ENCODE results near the gene PPP1R3A.
"Not testable (repeated sequence)": the region's sequence is repeated elsewhere in the genome, so short reads cannot be mapped to it uniquely, and the experiment has no call there.

PPP1R3A gene, protein sequence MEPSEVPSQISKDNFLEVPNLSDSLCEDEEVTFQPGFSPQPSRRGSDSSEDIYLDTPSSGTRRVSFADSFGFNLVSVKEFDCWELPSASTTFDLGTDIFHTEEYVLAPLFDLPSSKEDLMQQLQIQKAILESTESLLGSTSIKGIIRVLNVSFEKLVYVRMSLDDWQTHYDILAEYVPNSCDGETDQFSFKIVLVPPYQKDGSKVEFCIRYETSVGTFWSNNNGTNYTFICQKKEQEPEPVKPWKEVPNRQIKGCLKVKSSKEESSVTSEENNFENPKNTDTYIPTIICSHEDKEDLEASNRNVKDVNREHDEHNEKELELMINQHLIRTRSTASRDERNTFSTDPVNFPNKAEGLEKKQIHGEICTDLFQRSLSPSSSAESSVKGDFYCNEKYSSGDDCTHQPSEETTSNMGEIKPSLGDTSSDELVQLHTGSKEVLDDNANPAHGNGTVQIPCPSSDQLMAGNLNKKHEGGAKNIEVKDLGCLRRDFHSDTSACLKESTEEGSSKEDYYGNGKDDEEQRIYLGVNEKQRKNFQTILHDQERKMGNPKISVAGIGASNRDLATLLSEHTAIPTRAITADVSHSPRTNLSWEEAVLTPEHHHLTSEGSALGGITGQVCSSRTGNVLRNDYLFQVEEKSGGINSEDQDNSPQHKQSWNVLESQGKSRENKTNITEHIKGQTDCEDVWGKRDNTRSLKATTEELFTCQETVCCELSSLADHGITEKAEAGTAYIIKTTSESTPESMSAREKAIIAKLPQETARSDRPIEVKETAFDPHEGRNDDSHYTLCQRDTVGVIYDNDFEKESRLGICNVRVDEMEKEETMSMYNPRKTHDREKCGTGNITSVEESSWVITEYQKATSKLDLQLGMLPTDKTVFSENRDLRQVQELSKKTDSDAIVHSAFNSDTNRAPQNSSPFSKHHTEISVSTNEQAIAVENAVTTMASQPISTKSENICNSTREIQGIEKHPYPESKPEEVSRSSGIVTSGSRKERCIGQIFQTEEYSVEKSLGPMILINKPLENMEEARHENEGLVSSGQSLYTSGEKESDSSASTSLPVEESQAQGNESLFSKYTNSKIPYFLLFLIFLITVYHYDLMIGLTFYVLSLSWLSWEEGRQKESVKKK

DNA sequence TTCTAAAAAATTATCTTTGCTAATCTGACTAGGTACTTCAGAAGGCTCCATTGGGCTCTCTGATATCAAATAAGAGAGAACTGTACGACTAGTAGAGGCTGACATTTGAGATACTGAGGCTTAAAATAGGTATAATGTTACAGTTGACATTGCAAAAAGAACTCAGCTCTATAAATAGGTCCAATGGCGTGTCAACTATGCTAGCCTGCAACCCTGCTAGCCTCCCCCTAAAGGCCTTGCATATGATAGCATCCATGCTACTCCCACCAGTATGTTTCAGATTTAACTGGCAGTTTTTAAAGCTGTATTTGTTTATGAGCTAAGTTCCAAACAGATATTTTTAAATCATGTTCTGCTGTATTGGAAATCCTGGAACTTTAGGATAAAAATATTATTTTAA lies at the start of gene PPP1R3A:
Gene PPP1R3A, minus strand, starts transcription at position 64 of the 400 bp plus-strand sequence. Its CDS starts 13 bp downstream, at position 51.
- no peak for DNase-seq (ENCODE audit: low spot score)

DNA sequence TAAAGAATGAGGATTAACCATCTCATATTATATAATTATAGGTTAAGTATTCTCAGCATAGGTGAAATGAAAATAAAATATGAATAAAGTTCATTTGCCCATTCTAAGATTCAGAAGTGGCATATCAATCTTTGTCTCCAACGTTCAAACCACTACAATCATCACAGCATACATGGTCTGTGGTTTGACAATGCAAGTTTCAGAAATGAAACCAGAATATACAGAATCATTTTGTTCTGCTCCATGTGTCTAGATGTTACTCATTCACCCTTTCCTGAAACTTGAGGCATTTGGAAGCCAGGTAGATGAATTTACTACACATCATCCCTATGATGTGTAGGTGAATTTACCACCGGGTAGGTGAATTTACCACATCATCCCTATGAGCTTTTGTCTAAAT lies 44.5 kb upstream of the PPP1R3A start:
- no peak for DNase-seq (ENCODE audit: low spot score)

DNA sequence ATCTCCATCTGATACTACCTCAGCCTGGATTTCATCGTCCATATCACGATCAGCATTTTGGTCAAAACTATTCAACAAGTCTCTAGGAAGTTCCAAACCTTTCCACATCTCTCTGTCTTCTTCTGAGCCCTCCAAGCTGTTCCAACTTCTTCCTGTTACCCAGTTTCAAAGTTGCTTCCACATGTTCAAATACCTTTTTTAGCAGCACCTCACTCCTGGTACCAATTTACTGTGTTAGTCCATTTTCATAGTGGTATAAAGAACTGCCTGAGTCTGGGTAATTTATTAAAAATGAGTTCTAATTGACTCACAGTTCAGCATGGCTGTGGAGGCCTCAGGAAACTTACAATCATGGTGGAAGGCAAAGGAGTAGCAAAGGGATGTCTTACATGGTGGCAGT lies 41.1 kb upstream of the PPP1R3A start:
- no peak for DNase-seq (ENCODE audit: low spot score)

DNA sequence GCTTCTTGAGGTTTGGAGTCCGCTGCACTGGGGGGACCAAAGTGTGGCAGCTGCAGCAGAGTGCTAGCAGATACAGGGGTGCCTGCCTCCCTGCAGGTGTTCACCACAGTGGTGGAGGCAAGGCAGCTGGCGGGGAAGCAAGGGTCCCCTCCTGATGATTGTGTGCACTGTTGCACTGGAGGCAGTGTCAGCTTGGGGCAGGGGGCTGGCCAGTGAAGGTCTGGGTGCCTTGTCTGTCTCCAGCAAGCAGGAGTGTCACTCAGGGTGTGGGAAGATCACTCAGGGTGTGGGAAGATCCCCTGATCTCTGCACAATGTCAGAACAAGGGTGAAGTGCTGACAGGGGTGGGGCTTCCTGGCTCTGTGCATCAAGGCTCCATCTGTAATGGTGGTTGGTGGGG lies 36.3 kb upstream of the PPP1R3A start:
- DNase-seq (ENCODE audit: low spot score) = no peak

DNA sequence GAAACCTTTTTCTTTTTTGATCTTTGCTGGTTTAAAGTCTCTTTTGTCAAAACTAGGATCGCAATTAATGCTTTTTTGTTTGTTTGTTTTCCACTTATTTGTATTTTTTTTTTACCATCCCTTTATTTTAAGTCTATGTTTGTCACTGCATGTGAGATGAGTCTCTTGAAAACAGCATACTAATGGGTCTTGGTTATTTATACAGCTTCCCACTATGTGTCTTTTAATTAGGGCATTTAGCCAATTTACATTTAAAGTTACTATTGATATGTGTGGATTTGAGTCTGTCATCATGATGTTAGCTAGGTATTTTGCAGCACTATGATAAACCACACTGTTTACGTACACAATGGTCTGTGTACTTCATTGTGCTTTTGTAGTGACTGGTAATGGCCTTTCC lies 34.7 kb upstream of the PPP1R3A start:
- DNase-seq (ENCODE audit: low spot score) = no peak

- DNase-seq (ENCODE audit: low spot score) = no peak
These were observed 26.5 kb upstream of the PPP1R3A start for GRCh38 chr7:113945018-113945938.

DNA sequence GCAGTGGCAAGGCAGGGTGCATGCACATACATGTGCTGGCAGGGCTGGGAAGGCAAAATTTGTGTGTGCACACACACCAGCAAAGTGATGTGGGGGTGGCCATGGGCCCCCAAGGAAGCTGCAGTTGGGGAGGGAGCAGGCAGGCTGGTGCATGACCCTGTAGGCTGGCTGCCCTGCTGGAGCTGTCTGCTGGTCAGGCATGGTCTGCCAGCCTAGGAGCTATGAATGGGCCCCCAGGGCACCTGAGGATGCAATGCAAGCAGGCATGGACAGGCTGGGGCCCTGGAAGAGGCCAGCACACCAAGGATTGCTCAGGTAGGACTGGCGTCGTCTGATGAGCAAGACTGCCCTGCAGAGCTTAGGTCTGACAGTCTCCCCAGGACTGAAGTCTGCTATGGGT lies 18.2 kb upstream of the PPP1R3A start:
- no peak for DNase-seq (ENCODE audit: low spot score)

DNA sequence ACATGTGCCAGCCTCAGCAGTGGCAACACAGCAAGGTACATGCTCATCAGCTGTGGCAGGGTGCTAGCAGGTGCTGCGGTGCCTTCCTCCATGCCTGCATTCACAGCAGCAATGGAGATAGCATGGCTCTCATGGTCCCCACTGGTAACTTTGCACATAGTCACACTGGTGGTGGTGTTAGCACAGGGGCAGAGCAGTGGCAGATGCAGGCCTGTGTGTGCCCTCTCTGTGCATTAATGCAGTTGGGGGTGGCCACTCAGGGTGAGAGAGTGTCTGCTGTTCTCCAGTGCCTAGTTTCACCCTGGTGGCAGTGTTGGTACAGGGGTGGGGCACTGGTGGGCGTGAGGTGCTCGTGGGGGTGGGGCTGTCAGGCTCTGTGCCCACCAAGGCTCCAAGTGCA lies 17.7 kb upstream of the PPP1R3A start:
- no peak for DNase-seq (ENCODE audit: low spot score)

GRCh38 chr7:113929389-113929788 lies 10.6 kb upstream of the PPP1R3A start:
- not testable (repeated sequence) for DNase-seq (ENCODE audit: low spot score)

- no peak for DNase-seq (ENCODE audit: low spot score)
These were observed 9.3 kb upstream of the PPP1R3A start for GRCh38 chr7:113928112-113928511.

DNA sequence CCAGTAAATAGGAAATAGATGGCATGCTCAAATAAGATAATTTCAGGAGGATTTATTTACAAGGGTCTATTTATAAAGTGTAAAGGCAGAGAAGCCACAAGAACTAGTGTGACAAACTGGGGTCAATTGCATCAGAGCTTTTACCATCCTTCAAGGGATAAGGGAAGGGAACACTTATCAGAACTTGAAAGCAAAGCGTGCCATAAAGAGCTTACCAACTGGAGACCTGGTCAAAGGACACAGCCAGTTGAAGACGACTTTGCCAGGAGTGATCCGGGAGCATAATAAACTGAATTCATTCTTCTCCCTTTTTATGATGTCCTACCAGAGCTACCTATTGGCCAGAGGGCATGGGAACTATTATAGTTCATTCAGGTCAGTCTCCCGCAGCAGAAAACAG lies 3.2 kb upstream of the PPP1R3A start:
- no peak for DNase-seq (ENCODE audit: low spot score)

- DNase-seq (ENCODE audit: low spot score) = no peak
These were observed 2.6 kb upstream of the PPP1R3A start for GRCh38 chr7:113921363-113921762.

DNA sequence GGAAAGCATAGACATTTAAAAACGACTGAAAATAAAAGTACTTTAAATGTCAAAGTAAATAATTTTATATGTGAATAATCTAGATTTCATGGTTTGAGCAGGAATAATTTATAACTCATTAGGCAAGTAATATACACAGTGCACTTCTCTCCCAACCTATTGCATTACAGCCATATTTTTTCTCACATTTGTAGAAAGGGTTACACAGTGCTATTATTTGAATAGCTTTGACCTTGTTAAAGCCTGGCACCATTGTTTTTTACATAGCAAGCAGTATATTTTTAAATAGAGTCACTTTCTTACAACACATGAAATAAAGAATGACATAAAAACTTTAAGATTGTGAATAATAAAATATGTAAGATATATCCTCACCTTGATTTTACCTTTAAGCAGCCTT lies 969 bp downstream of the PPP1R3A start:
- no peak for DNase-seq (ENCODE audit: low spot score)

DNA sequence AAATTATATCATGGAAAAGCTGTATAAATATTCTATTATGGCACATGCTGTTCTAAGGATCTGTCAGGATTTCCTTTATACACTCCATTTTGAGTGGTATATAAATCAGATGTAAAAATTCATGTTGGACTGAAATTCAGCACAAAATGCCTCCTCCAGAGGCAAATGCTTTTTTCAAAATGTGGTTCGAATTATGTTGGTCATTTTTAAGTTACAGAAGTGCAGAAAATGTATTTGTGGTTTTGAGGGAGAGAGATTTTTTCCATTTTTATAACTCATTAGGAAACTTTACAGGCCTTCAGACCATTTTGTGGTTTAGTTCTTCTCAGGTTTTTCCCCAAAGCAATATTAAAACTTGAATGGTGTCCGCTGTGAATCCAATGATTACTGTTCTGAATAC lies 2.9 kb downstream of the PPP1R3A start:
- DNase-seq (ENCODE audit: low spot score) = no peak

- no peak for DNase-seq (ENCODE audit: low spot score)
These were observed 5.9 kb downstream of the PPP1R3A start for GRCh38 chr7:113912876-113913275.

DNA sequence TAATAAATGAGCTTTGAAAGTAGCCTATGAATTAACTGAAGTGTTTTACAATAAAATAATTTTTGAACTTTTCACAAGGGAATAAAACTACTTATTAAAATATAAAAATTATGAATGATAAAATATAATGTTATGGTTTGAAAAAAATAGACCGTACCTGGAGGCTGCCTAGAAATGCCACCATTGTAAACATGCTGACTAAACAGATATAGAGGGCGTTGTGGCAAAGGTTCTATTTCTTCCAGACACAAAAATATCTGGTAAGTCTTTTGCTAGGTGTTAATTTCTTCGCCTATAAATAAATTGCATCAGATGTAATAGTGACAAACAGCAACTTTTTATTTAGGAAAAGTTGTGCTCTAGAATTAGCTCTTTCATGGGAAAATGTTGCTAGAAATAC lies 11.2 kb downstream of the PPP1R3A start:
- DNase-seq (ENCODE audit: low spot score) = no peak

DNA sequence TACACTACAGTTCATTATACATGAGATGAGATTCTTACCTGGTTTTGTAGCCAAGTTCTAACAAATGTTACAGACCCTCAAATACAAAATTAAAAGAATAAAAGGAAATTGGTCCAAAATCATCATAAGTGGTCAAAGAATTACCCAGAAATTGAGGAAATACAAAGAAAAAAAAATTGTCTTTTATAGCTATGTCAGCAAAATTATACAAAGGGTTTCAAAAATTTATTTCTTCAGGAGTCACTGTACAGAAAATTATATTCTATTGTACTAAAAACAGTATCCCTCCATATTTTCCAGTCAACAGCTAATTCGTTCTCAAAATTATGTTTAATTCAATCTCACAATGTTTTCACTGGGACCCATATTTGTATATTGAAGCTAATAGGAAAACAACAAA lies 14.3 kb downstream of the PPP1R3A start:
- no peak for DNase-seq (ENCODE audit: low spot score)

GRCh38 chr7:113892818-113893217 lies 26.0 kb downstream of the PPP1R3A start:
- no peak for DNase-seq (ENCODE audit: low spot score)

GRCh38 chr7:113891828-113892227 lies 27.0 kb downstream of the PPP1R3A start:
- DNase-seq (ENCODE audit: low spot score) = no peak

DNA sequence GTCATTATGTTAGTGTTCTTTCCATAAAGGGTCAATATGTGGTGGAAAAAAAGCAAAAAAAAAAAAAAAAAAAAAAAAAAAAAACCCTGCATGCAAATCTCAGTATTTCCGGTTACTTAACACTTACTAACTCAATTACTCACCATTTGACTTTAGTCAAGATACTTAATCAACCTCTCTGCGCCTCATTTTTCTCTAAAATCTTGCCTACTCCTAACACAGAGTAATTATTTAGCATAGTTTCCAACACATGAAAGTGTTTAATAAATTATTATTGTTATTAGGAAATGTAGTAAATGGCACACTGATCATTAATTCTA lies 27.8 kb downstream of the PPP1R3A start:
- DNase-seq (ENCODE audit: low spot score) = no peak

- no peak for DNase-seq (ENCODE audit: low spot score)
These were observed 28.3 kb downstream of the PPP1R3A start for GRCh38 chr7:113890331-113891030.
